Activated CD8-positive, alpha-beta T cell treated with anti-CD3 and anti-CD28 coated beads for 36 hours (primary cell): ENCODE data around the gene JMJD4. TPM values are rescaled to one million over a fixed set of nuclear protein-coding genes. Genes with fewer than 3 reads are reported as not detected.

Experiments used
- ATAC-seq: fragments of 200-7000 bp; cut with Tn5 transposase; one replicate; pipeline ENCODE4 v1.10.0; 2021; ENCODE audit warnings: mild to moderate bottlenecking, moderate library complexity
- CTCF ChIA-PET: fragments of 350-600 bp; sonication (Branson Sonifier 250); formaldehyde crosslinking; loops from one replicate; lab custom pipeline; 2021; ENCODE audit warnings: antibody characterized with exemption; lab: Charles Lee
- POLR2A ChIA-PET: fragments of 350-600 bp; sonication (Branson Sonifier 250); formaldehyde crosslinking; loops from one replicate; lab custom pipeline; 2021; ENCODE audit warnings: antibody characterized with exemption; lab: Charles Lee
- DNase-seq: peaks from one replicate; pipeline ENCODE4 v3.0.0-alpha.2; 2020
- H3K27ac Mint-ChIP-seq: one replicate; pipeline ENCODE4 v1.8.0; 2021; ENCODE audit warnings: mild to moderate bottlenecking, mixed read lengths
- H3K27me3 Mint-ChIP-seq: one replicate; pipeline ENCODE4 v1.8.0; 2021; ENCODE audit warnings: mixed read lengths
- H3K36me3 Mint-ChIP-seq: one replicate; pipeline ENCODE4 v1.8.0; 2021; ENCODE audit warnings: low read depth, mixed read lengths
- H3K4me1 Mint-ChIP-seq: one replicate; pipeline ENCODE4 v1.8.0; 2021; ENCODE audit warnings: low read depth, mixed read lengths
- H3K4me3 Mint-ChIP-seq: one replicate; pipeline ENCODE4 v1.8.0; 2021; ENCODE audit warnings: mild to moderate bottlenecking, moderate library complexity, mixed read lengths
- H3K9me3 Mint-ChIP-seq: one replicate; pipeline ENCODE4 v1.8.0; 2021; ENCODE audit warnings: mixed read lengths
- CTCF ChIP-seq: fragments of 200-600 bp; IDR thresholded peaks from one replicate; pipeline ENCODE4 v1.8.0; 2022; ENCODE audit warnings: antibody characterized with exemption, mild to moderate bottlenecking
- intact Hi-C: fragments of 100-400 bp; cut with micrococcal nuclease; formaldehyde crosslinking; loops from one replicate; pipeline ENCODE4 v1.10.0; 2022
- total RNA-seq, 2 experiments: library from RNA; stranded (reverse); gene quantifications; one replicate each; pipeline ENCODE4 v1.2.3, GENCODE V29; 2021

The JMJD4 gene
- total RNA-seq, 2 experiments from 2014 or later, result 16.2 to 17.3 TPM

DNA sequence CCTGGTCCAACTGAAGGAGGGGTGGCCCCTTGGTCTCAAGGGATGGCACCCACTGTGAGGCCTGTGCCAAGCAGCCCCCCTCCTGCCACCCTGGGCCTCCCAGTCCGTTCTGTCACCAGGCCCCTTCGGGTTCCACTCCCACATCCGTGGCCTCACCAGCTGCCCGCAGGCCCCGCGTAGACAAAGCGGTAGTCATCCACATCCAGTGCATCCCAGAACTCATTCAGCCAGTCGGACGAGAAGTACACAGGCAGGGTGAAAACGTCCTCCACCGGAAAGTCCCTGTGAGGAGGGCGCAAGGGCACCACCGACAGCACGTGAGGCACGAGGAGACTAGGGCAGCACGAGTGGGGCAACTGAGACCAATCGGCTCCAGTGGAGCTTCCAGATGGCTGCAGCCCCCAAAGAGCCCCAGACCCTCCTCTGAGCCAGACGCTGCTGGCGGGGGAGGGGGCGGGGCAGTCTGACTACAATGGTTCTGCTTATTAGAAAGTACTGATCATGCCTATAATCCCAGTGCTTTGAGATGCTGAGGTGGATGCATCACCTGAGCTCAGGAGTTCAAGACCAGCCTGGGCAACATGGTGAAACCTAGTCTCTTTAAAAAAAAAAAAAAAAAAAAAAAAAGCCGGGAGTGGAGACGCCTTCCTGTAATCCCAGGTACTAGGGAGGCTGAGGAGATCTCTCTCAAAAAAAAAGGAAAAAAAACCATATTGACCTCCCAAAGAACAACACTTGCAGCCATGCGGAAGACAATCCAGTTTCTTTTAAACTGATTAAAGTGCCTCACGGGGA is 1.2 kb downstream of the JMJD4 start:
- no peaks in the 10 kb centered on the region for H3K27me3 Mint-ChIP-seq
- DNase-seq, result no peak
- TF ChIP-seq CTCF, result no peak
- H3K4me3 Mint-ChIP-seq, result peak overlapping the region; percentile 92
- peak overlapping the region; percentile 87 for H3K27ac Mint-ChIP-seq
- H3K9me3 Mint-ChIP-seq, result no peaks in the 10 kb centered on the region
- H3K4me1 Mint-ChIP-seq, result peaks cover 40% of the 10 kb centered on the region
- intact Hi-C loops, result no loop called here
- ChIA-PET CTCF (no interaction called here), POLR2A (no interaction called here)
- H3K36me3 Mint-ChIP-seq, result peaks cover 20% of the 10 kb centered on the region
- no peak for ATAC-seq

GRCh38 chr1:227733309-227733705 is 1.8 kb downstream of the JMJD4 start:
- Mint-ChIP-seq H3K4me3 (peak overlapping the region; percentile 92), H3K4me1 (peaks cover 41% of the 10 kb centered on the region), H3K27me3 (no peaks in the 10 kb centered on the region), H3K9me3 (no peaks in the 10 kb centered on the region), H3K27ac (no peak overlapping the region), H3K36me3 (peaks cover 20% of the 10 kb centered on the region)
- POLR2A ChIA-PET, result no interaction called here
- intact Hi-C loops, result no loop called here
- TF ChIP-seq CTCF, result no peak
- ATAC-seq (no peak), DNase-seq (no peak)
- CTCF ChIA-PET, result no interaction called here

DNA sequence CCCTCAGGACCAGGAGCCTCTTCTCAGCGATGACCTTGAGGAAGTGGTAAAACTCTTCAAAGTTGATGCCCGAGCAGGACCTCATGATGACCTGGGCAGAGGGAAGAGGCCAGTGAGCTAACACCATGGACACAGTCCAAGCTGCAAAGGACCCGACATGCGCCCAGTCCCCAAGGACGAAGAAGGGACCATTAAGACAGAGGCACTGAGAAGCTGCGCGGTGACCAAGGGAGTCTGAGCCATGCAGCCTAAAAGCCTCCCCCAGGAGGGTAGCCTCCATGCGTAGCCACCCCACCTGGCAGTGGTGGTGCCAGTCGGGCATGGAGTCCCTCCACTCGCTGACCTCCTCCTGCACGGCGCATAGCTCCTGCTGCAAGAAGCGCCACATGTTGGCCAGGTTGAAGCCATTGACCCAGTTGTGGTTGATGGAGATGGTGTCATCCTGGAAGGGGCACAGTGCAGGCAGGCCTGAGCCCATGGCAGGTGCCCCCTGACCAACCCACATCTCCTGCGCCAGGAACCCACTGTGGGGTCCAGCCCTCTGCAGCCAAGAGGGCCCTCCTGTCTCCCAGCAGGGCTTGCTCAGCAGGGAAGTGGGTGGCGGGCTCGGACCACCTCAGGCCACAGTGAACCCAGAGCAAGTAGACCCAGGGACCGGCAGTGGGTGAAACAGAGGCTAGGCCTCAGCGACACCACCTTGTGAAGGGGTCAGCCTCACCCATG is 2.4 kb downstream of the JMJD4 start:
- H3K4me1 Mint-ChIP-seq, result peaks cover 42% of the 10 kb centered on the region
- H3K4me3 Mint-ChIP-seq, result peak overlapping the region; percentile 92
- H3K27ac Mint-ChIP-seq, result no peak overlapping the region
- DNase-seq, result no peak
- no peak for TF ChIP-seq CTCF
- H3K9me3 Mint-ChIP-seq, result no peaks in the 10 kb centered on the region
- H3K27me3 Mint-ChIP-seq, result no peaks in the 10 kb centered on the region
- POLR2A ChIA-PET, result no interaction called here
- CTCF ChIA-PET, result no interaction called here
- peaks cover 20% of the 10 kb centered on the region for H3K36me3 Mint-ChIP-seq
- ATAC-seq, result no peak
- intact Hi-C loops, result no loop called here

DNA sequence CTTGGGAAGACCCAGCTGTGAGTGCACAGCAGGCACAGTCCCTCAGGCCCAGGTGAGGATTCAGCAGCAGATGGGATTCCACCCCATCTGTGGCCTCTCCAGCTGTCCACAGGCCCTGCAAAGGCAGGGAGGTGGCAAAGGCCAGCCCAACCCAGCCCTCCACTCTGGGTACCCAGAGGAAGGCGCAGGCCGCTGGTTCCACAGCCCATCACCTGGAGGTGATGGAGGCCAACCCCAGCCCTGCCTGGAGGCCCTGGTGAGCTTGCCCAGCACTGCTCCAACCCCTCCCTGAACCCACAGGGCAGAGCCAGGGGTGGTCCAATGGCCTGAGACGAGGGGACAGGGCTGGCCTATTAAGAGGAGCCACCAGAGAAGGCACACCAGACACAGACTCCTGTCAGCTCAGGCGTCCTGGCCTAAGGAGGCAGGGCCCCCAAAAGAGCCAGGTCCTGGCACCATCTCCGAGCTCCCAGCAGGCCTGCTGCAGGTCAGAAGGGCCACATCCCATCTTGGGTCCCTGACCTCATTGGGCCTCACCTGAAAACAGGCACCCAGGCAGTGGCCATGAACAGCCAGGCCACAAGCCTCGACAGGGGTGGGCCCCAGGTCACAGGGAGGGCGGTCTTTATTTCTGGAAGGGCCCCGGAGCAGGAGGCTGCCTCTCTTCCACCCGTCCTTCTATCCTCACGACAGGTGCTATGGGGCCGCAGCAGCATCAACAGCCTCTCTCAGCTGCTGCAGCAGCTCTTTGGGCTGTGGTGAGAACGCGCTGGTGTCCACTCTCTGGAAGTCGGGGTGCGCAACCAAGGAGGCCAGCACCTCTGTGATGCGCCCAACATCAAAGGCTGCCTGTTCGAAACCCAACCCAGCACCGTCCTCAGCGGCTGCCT is 3.2 kb downstream of the JMJD4 start:
- POLR2A ChIA-PET, result no interaction called here
- H3K27me3 Mint-ChIP-seq, result peaks cover 1% of the 10 kb centered on the region
- peaks cover 37% of the 10 kb centered on the region for H3K4me1 Mint-ChIP-seq
- CTCF ChIA-PET, result no interaction called here
- intact Hi-C loops, result no loop called here
- no peak for TF ChIP-seq CTCF
- peaks cover 16% of the 10 kb centered on the region for H3K36me3 Mint-ChIP-seq
- no peak for DNase-seq
- H3K4me3 Mint-ChIP-seq, result no peak overlapping the region
- no peak for ATAC-seq
- H3K9me3 Mint-ChIP-seq, result no peaks in the 10 kb centered on the region
- no peak overlapping the region for H3K27ac Mint-ChIP-seq
